GM23248 (cell line): ENCODE data around the gene MAP3K9. TPM values are rescaled to one million over a fixed set of nuclear protein-coding genes. Genes with fewer than 3 reads are reported as not detected.
A peak's percentile ranks its signal among the peaks of the same experiment; 100 is the strongest.

ENCODE experiments used
- DNase-seq: peaks from one replicate; pipeline ENCODE4 v3.0.0-alpha.2; 2015
- H2AFZ ChIP-seq: fragments of 200-600 bp; sonication (generic); 2 replicates; pipeline ENCODE4 v1.6.1; 2016; ENCODE audit warnings: antibody characterized with exemption
- H3F3A ChIP-seq: fragments of 200-600 bp; sonication (generic); 2 replicates; pipeline ENCODE4 v1.6.1; 2016; ENCODE audit warnings: mild to moderate bottlenecking, antibody characterized with exemption, mixed run types; ENCODE audit not compliant: insufficient read depth
- H3K27ac ChIP-seq: fragments of 200-600 bp; sonication (generic); 2 replicates; pipeline ENCODE4 v1.5.1; 2016; ENCODE audit warnings: mild to moderate bottlenecking
- H3K27me3 ChIP-seq: fragments of 200-600 bp; sonication (generic); replicated peaks from 2 replicates; pipeline ENCODE4 v1.6.1; 2016; ENCODE audit warnings: mild to moderate bottlenecking; ENCODE audit not compliant: insufficient read depth
- H3K36me3 ChIP-seq: fragments of 200-600 bp; sonication (generic); 2 replicates; pipeline ENCODE4 v1.6.1; 2016; ENCODE audit warnings: low read depth, mild to moderate bottlenecking
- H3K4me1 ChIP-seq: fragments of 200-600 bp; sonication (generic); 2 replicates; pipeline ENCODE4 v1.6.1; 2016; ENCODE audit warnings: mild to moderate bottlenecking; ENCODE audit not compliant: insufficient read depth
- H3K4me2 ChIP-seq: fragments of 200-600 bp; sonication (generic); one replicate; pipeline ENCODE4 v1.6.1; 2016; ENCODE audit warnings: mild to moderate bottlenecking; ENCODE audit not compliant: unreplicated experiment
- H3K4me3 ChIP-seq: fragments of 200-600 bp; sonication (generic); 2 replicates; pipeline ENCODE4 v1.5.1; 2016; ENCODE audit warnings: mild to moderate bottlenecking
- H3K79me2 ChIP-seq: fragments of 200-600 bp; sonication (generic); 2 replicates; pipeline ENCODE4 v1.6.1; 2016; ENCODE audit warnings: mild to moderate bottlenecking; ENCODE audit not compliant: insufficient read depth
- H3K9ac ChIP-seq: fragments of 200-600 bp; sonication (generic); 2 replicates; pipeline ENCODE4 v1.6.1; 2016; ENCODE audit warnings: mild to moderate bottlenecking
- H3K9me2 ChIP-seq: fragments of 200-600 bp; sonication (generic); 2 replicates; pipeline ENCODE4 v1.6.1; 2016; ENCODE audit warnings: mixed run types, mild to moderate bottlenecking, moderate library complexity; ENCODE audit not compliant: insufficient read depth
- H3K9me3 ChIP-seq: fragments of 200-600 bp; sonication (generic); one replicate; pipeline ENCODE4 v1.6.1; 2017; ENCODE audit warnings: low read depth
- H4K20me1 ChIP-seq: fragments of 200-600 bp; sonication (generic); 2 replicates; pipeline ENCODE4 v1.6.0; 2016; ENCODE audit not compliant: insufficient read depth
- EZH2 ChIP-seq: fragments of 200-600 bp; sonication (generic); IDR thresholded peaks from 2 replicates; pipeline ENCODE4 v1.6.1; 2018; ENCODE audit warnings: antibody characterized with exemption, mild to moderate bottlenecking; ENCODE audit not compliant: insufficient read depth, poor library complexity, severe bottlenecking
- EZH2phosphoT487 ChIP-seq: fragments of 200-600 bp; sonication (generic); IDR thresholded peaks from 2 replicates; pipeline ENCODE4 v1.6.1; 2018; ENCODE audit warnings: antibody characterized with exemption, moderate library complexity, mild to moderate bottlenecking, low read depth; ENCODE audit not compliant: insufficient read depth
- WGBS, 2 experiments: methylation state at CpG; one replicate each; pipeline ENCODE4 v1.1.6; 2015 to 2017; ENCODE audit warnings: low lambda C conversion rate in 2 of 2, low coverage in 1 of 2; ENCODE audit errors: missing lambda C conversion rate in 2 of 2; 5-methylcytosine and 5-hydroxymethylcytosine counted together
- in situ Hi-C: fragments of 300-500 bp; cut with MboI; formaldehyde crosslinking; loops from 2 replicates; pipeline ENCODE4 v1.15.0; 2020
- polyA plus RNA-seq: library from polyadenylated mRNA; unstranded; fragments of >200 nt; fragmentation: Nextera tagmentation; extraction: Ambion mirVana; gene quantifications from 2 replicates; pipeline ENCODE4 v1.2.1, GENCODE V29; 2016
- total RNA-seq: library from RNA; depleted of rRNA; stranded (reverse); fragments of >200 nt; shearing (Covaris generic); gene quantifications from 2 replicates; pipeline ENCODE4 v1.2.3, GENCODE V29; 2014

Gene MAP3K9
- total and polyA plus RNA-seq, 2 experiments from 2014 or later, result 0.05 TPM; not detected in 1

DNA sequence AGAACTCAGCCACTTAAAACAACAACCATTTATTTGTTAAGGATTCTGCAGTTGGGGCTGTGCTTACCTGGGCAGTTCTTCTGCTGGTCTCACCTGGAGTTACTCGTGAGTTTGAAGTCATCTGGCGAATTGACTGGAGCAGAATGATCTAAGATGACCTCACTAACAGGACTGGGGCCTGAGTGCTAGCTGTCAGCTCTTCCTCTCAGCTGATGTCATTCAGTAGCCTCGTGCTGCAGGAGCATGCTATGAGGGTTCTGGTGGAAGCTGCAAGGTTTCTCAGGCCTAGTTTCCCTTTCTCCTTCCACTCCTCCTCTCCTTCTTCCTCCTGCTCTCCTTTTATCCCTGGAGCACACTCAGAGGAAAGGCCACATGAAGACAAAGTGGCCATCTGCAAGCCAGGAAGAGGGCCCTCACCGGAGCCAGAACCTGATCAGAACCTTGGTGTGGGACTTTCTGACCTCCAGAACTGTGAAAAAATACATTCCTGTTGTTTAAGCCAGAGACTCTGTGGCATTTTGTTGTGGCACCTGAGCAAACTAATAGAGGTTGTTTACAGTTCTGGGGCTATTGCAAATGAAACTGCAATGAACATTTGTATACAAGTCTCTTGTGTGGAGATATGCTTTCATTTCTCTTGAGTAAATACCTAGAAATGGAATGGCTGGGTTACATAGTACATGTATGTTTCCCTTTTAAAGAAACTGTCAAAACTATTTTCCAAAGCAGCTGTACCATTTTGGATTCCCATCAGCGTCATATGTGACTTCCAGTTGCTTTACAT is 21.9 kb upstream of the MAP3K9 start:
- no peak for DNase-seq
- Histone ChIP-seq H3K4me1 (no peaks in the 10 kb centered on the region), H3K27me3 (no peaks in the 10 kb centered on the region), H3K4me2 (no peak overlapping the region), H3K9ac (no peak overlapping the region), H3K79me2 (no peaks in the 10 kb centered on the region), H3K36me3 (no peaks in the 10 kb centered on the region), H3K9me3 (no peaks in the 10 kb centered on the region), H3K9me2 (no peaks in the 10 kb centered on the region), H4K20me1 (no peaks in the 10 kb centered on the region), H3F3A (no peaks in the 10 kb centered on the region), H3K27ac (no peak overlapping the region), H3K4me3 (no peak overlapping the region), H2AFZ (no peak overlapping the region)
- WGBS, 2 experiments, result 55 to 63% methylated on average over 5 of the region's 5 CpGs
- in situ Hi-C loops, result no loop called here
- TF ChIP-seq EZH2 (no peak), EZH2phosphoT487 (no peak)

GRCh38 chr14:70828188-70828587 is 18.9 kb upstream of the MAP3K9 start:
- no peak overlapping the region for H2AFZ ChIP-seq
- H3K9me2 ChIP-seq, result no peaks in the 10 kb centered on the region
- no peaks in the 10 kb centered on the region for H3K9me3 ChIP-seq
- in situ Hi-C loops, result loop anchor here (10.0 kb wide), 1 partner anchor 127 kb away; no protein-coding TSS in a partner anchor
- 89 to 98% methylated on average over 3 of the region's 3 CpGs for WGBS, 2 experiments
- H3K27ac ChIP-seq, result no peak overlapping the region
- no peaks in the 10 kb centered on the region for H3K4me1 ChIP-seq
- H3K27me3 ChIP-seq, result no peaks in the 10 kb centered on the region
- no peaks in the 10 kb centered on the region for H3K36me3 ChIP-seq
- no peaks in the 10 kb centered on the region for H3K79me2 ChIP-seq
- H3K9ac ChIP-seq, result no peak overlapping the region
- H3K4me2 ChIP-seq, result no peak overlapping the region
- no peaks in the 10 kb centered on the region for H3F3A ChIP-seq
- no peak for DNase-seq
- no peak overlapping the region for H3K4me3 ChIP-seq
- H4K20me1 ChIP-seq, result no peaks in the 10 kb centered on the region
- TF ChIP-seq EZH2phosphoT487 (no peak), EZH2 (no peak)

GRCh38 chr14:70827752-70828151 is 18.4 kb upstream of the MAP3K9 start:
- H3K36me3 ChIP-seq, result no peaks in the 10 kb centered on the region
- no peaks in the 10 kb centered on the region for H3K27me3 ChIP-seq
- DNase-seq, result no peak
- in situ Hi-C loops, result loop anchor here (10.0 kb wide), 1 partner anchor 127 kb away; no protein-coding TSS in a partner anchor
- TF ChIP-seq EZH2 (no peak), EZH2phosphoT487 (no peak)
- no peaks in the 10 kb centered on the region for H4K20me1 ChIP-seq
- no peaks in the 10 kb centered on the region for H3F3A ChIP-seq
- H3K4me2 ChIP-seq, result no peak overlapping the region
- H3K9ac ChIP-seq, result no peak overlapping the region
- 87 to 88% methylated on average over 6 of the region's 6 CpGs for WGBS, 2 experiments
- no peaks in the 10 kb centered on the region for H3K9me2 ChIP-seq
- H3K79me2 ChIP-seq, result no peaks in the 10 kb centered on the region
- no peak overlapping the region for H2AFZ ChIP-seq
- H3K4me1 ChIP-seq, result no peaks in the 10 kb centered on the region
- no peak overlapping the region for H3K4me3 ChIP-seq
- H3K9me3 ChIP-seq, result no peaks in the 10 kb centered on the region
- H3K27ac ChIP-seq, result no peak overlapping the region

- peak; percentile 39 for DNase-seq
- no peaks in the 10 kb centered on the region for H4K20me1 ChIP-seq
- no peaks in the 10 kb centered on the region for H3K4me1 ChIP-seq
- TF ChIP-seq EZH2phosphoT487, result no peak
- no peak for TF ChIP-seq EZH2
- no peak overlapping the region for H3K4me2 ChIP-seq
- H3K9me2 ChIP-seq, result no peaks in the 10 kb centered on the region
- no peak overlapping the region for H3K27ac ChIP-seq
- H3K27me3 ChIP-seq, result no peaks in the 10 kb centered on the region
- H2AFZ ChIP-seq, result no peak overlapping the region
- no peaks in the 10 kb centered on the region for H3K9me3 ChIP-seq
- no peaks in the 10 kb centered on the region for H3F3A ChIP-seq
- H3K9ac ChIP-seq, result no peak overlapping the region
- H3K4me3 ChIP-seq, result no peak overlapping the region
- in situ Hi-C loops, result loop anchor here (10.0 kb wide), 1 partner anchor 127 kb away; no protein-coding TSS in a partner anchor
- H3K79me2 ChIP-seq, result no peaks in the 10 kb centered on the region
- no peaks in the 10 kb centered on the region for H3K36me3 ChIP-seq
Measured at GRCh38 chr14:70827347-70827746, 18.0 kb upstream of the MAP3K9 start.
